ENCODE measurements around the gene PRR29. TPM values are rescaled to one million over a fixed set of nuclear protein-coding genes. Genes with fewer than 3 reads are reported as not detected.

The PRR29 gene
- polyA plus RNA-seq, 1 of the 3 experiments (the other 2 are of a cell fraction), result 2.7 TPM

DNA sequence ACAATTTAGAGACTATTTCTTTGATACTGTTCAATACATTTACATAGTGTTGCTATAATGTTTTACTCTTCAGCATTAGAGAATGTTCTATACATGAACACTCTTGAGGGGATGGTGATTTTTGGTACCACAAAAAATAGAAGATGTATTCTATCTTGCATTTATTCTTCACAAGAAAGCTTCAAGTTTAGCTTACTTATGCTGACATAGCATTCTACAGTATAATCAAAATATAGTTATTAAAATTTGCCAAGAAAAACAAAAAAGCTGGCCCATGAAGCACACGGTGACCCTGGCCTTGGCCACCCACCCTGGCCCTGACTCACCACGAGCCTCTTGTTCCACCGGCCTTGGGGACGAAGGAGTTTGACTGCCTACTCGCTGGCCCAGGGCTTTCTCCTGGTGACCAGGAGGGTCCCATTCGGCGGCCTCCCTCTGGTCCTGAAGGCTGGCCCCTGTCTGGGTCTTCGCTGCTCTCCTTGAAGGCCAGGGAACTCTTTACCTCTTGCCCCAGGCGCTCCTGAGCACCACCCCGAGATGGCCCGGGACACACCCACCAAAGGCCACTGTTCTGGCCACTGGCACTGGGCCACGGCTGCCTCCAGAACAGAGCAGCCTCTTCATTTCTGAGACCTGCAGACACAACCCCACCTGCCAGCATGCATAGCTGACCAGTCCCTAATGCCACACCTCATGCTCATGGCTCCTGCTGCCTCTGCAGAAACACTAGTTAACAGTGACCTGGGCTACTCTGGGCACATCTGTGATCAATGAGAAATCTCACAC is 44.7 kb downstream of the PRR29 start:
- Histone ChIP-seq H3K36me3 (replicated peaks in 1 of 2; ENCODE audit: control insufficient read depth in 1 of 2, insufficient read depth in 2 of 2, low read length in 1 of 2) (peaks cover 13 to 50% of the 10 kb centered on the region in 2 experiments), H2AFZ (ENCODE audit: low read depth) (no peak overlapping the region), H3K27ac (ENCODE audit: low read depth in 2 of 2, low read length in 1 of 2) (no peak overlapping the region), H3K4me2 (no peak overlapping the region), H3K4me3 (ENCODE audit: low read depth in 2 of 2, low read length in 1 of 2) (no peak overlapping the region), H3F3A (replicated peaks; ENCODE audit: insufficient read depth) (no peaks in the 10 kb centered on the region), H3K79me2 (ENCODE audit: insufficient read depth) (no peaks in the 10 kb centered on the region), H3K4me1 (ENCODE audit: control insufficient read depth in 1 of 2, insufficient read depth in 2 of 2, low read depth in 1 of 2, low read length in 1 of 2) (no peaks in the 10 kb centered on the region), H4K20me1 (ENCODE audit: insufficient read depth) (no peaks in the 10 kb centered on the region), H3K9ac (no peak overlapping the region), H3K9me2 (no peaks in the 10 kb centered on the region), H3K27me3 (ENCODE audit: insufficient read depth) (no peaks in the 10 kb centered on the region), H3K9me3 (no peaks in the 10 kb centered on the region)
- ChIA-PET CTCF (interaction anchor here (0.6 to 22.7 kb wide), 12 partner anchors 10 to 239 kb away, joined by 3 to 266 read pairs (median 4); no protein-coding TSS in a partner anchor), POLR2A (no interaction called here)
- TF ChIP-seq, protein P1, sequence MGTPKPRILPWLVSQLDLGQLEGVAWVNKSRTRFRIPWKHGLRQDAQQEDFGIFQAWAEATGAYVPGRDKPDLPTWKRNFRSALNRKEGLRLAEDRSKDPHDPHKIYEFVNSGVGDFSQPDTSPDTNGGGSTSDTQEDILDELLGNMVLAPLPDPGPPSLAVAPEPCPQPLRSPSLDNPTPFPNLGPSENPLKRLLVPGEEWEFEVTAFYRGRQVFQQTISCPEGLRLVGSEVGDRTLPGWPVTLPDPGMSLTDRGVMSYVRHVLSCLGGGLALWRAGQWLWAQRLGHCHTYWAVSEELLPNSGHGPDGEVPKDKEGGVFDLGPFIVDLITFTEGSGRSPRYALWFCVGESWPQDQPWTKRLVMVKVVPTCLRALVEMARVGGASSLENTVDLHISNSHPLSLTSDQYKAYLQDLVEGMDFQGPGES (IDR thresholded peaks at IDR 0.05; ENCODE audit: low read depth, low read length), result no peak
- no peak for TF ChIP-seq ELF1 (IDR thresholded peaks at IDR 0.05)
- no peak for TF ChIP-seq NRF1 (IDR thresholded peaks at IDR 0.05; ENCODE audit: low read depth, low read length)
- no peak for TF ChIP-seq MXI1 (IDR thresholded peaks at IDR 0.05; ENCODE audit: low read depth, low read length)
- TF ChIP-seq, protein P2, sequence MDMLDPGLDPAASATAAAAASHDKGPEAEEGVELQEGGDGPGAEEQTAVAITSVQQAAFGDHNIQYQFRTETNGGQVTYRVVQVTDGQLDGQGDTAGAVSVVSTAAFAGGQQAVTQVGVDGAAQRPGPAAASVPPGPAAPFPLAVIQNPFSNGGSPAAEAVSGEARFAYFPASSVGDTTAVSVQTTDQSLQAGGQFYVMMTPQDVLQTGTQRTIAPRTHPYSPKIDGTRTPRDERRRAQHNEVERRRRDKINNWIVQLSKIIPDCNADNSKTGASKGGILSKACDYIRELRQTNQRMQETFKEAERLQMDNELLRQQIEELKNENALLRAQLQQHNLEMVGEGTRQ (IDR thresholded peaks at IDR 0.05; ENCODE audit: borderline replicate concordance, low read depth, low read length), result no peak
- no peak for TF ChIP-seq POLR2AphosphoS5 (IDR thresholded peaks at IDR 0.05; ENCODE audit: low read depth, low read length)
- TF ChIP-seq, protein P3, sequence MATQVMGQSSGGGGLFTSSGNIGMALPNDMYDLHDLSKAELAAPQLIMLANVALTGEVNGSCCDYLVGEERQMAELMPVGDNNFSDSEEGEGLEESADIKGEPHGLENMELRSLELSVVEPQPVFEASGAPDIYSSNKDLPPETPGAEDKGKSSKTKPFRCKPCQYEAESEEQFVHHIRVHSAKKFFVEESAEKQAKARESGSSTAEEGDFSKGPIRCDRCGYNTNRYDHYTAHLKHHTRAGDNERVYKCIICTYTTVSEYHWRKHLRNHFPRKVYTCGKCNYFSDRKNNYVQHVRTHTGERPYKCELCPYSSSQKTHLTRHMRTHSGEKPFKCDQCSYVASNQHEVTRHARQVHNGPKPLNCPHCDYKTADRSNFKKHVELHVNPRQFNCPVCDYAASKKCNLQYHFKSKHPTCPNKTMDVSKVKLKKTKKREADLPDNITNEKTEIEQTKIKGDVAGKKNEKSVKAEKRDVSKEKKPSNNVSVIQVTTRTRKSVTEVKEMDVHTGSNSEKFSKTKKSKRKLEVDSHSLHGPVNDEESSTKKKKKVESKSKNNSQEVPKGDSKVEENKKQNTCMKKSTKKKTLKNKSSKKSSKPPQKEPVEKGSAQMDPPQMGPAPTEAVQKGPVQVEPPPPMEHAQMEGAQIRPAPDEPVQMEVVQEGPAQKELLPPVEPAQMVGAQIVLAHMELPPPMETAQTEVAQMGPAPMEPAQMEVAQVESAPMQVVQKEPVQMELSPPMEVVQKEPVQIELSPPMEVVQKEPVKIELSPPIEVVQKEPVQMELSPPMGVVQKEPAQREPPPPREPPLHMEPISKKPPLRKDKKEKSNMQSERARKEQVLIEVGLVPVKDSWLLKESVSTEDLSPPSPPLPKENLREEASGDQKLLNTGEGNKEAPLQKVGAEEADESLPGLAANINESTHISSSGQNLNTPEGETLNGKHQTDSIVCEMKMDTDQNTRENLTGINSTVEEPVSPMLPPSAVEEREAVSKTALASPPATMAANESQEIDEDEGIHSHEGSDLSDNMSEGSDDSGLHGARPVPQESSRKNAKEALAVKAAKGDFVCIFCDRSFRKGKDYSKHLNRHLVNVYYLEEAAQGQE (IDR thresholded peaks at IDR 0.05; ENCODE audit: low read depth, low read length), result no peak
- no peak for TF ChIP-seq TEAD4 (IDR thresholded peaks at IDR 0.05; ENCODE audit: borderline replicate concordance, insufficient read depth)
- TF ChIP-seq, protein P4, sequence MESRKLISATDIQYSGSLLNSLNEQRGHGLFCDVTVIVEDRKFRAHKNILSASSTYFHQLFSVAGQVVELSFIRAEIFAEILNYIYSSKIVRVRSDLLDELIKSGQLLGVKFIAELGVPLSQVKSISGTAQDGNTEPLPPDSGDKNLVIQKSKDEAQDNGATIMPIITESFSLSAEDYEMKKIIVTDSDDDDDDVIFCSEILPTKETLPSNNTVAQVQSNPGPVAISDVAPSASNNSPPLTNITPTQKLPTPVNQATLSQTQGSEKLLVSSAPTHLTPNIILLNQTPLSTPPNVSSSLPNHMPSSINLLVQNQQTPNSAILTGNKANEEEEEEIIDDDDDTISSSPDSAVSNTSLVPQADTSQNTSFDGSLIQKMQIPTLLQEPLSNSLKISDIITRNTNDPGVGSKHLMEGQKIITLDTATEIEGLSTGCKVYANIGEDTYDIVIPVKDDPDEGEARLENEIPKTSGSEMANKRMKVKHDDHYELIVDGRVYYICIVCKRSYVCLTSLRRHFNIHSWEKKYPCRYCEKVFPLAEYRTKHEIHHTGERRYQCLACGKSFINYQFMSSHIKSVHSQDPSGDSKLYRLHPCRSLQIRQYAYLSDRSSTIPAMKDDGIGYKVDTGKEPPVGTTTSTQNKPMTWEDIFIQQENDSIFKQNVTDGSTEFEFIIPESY (IDR thresholded peaks at IDR 0.05; ENCODE audit: borderline replicate concordance, low read depth), result no peak
- no peak for TF ChIP-seq SMC3 (IDR thresholded peaks at IDR 0.05; ENCODE audit: low read depth, low read length)
- TF ChIP-seq CHD2 (IDR thresholded peaks at IDR 0.05; ENCODE audit: low read length, partially characterized antibody), result no peak
- TF ChIP-seq EP300 (IDR thresholded peaks at IDR 0.05; ENCODE audit: borderline replicate concordance in 1 of 2, low read depth in 1 of 2, low read length in 1 of 2), result no peak
- 82% methylated on average over 12 of the region's 12 CpGs for WGBS (ENCODE audit: low lambda C conversion rate)
- no peak for DNase-seq

All from SK-N-SH (cell line).